Adrenal gland (tissue), 5 donors: Measurements from ENCODE around the gene TMEM179.

ENCODE experiments used
- POLR2A ChIP-seq, 2 donors: fragments of 450-650 bp; IDR thresholded peaks; one replicate each; pipeline ENCODE4 v1.6.1; 2017; ENCODE audit warnings: antibody characterized with exemption in 2 of 2, mild to moderate bottlenecking in 2 of 2, moderate library complexity in 1 of 2
- TF ChIP-seq, protein P1 (sequence below), 6 experiments: fragments of 450-650 bp in 4 of 6; fragments of 200-600 bp in 2 of 6; sonication (generic) in 1 of 6; IDR thresholded peaks; 1 replicate in 5 of 6; 2 replicates in 1 of 6; pipeline versions ENCODE4 v1.5.1 to v1.8.0; 2016 to 2021; ENCODE audit warnings: antibody characterized with exemption in 6 of 6, mild to moderate bottlenecking in 2 of 6, moderate library complexity in 1 of 6
- donor health status: DM: no; HTN: no; CAD: no.

DNA sequence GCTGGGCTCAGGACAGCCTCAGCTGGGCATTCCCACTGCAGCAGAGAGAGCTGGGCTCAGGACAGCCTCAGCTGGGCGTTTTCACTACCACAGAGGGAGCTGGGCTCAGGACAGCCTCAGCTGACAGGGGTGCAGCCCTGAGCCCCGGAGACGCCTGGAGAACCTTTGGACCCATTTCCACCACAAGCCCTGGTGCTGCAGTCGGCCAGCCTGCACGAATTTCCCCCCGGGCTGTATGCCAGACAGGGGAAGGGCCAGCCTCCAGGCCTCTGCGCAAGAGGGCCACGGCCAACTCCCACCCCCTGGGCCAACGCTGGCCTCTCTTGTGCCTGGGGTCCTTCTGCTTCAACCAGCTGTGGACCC, 27.6 kb downstream of the TMEM179 start:
- TF ChIP-seq, protein P1, sequence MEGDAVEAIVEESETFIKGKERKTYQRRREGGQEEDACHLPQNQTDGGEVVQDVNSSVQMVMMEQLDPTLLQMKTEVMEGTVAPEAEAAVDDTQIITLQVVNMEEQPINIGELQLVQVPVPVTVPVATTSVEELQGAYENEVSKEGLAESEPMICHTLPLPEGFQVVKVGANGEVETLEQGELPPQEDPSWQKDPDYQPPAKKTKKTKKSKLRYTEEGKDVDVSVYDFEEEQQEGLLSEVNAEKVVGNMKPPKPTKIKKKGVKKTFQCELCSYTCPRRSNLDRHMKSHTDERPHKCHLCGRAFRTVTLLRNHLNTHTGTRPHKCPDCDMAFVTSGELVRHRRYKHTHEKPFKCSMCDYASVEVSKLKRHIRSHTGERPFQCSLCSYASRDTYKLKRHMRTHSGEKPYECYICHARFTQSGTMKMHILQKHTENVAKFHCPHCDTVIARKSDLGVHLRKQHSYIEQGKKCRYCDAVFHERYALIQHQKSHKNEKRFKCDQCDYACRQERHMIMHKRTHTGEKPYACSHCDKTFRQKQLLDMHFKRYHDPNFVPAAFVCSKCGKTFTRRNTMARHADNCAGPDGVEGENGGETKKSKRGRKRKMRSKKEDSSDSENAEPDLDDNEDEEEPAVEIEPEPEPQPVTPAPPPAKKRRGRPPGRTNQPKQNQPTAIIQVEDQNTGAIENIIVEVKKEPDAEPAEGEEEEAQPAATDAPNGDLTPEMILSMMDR (IDR thresholded peaks at IDR 0.05), result no peak
- TF ChIP-seq POLR2A (IDR thresholded peaks at IDR 0.05), result no peak
